KOPT-K1 (cell line): Measurements from ENCODE around the gene PPDPF.
A peak's percentile ranks its signal among the peaks of the same experiment; 100 is the strongest.
"Not testable (repeated sequence)": the region's sequence is repeated elsewhere in the genome, so short reads cannot be mapped to it uniquely, and the experiment has no call there.

ENCODE experiments used
- H3K27ac ChIP-seq: fragments of 200-600 bp; sonication (generic); 2 replicates; pipeline ENCODE4 v1.5.1; 2016; ENCODE audit warnings: antibody characterized with exemption, mild to moderate bottlenecking, low read depth, low read length; ENCODE audit not compliant: poor library complexity, severe bottlenecking
- H3K36me3 ChIP-seq: fragments of 200-600 bp; sonication (generic); 2 replicates; pipeline ENCODE4 v1.5.1; 2017; ENCODE audit warnings: antibody characterized with exemption, mild to moderate bottlenecking, low read length, moderate library complexity; ENCODE audit not compliant: insufficient read depth
- H3K9me3 ChIP-seq: fragments of 200-600 bp; sonication (generic); 2 replicates; pipeline ENCODE4 v1.5.1; 2017; ENCODE audit warnings: antibody characterized with exemption, low read length, mild to moderate bottlenecking; ENCODE audit not compliant: insufficient read depth, poor library complexity, severe bottlenecking

PPDPF gene

GRCh38 chr20:63520504-63520933, at the start of gene PPDPF:
TSS of gene PPDPF (plus strand) at chr20:63520765. CDS start at chr20:63521309, 544 bp downstream.
- Histone ChIP-seq H3K9me3 (no peaks in the 10 kb centered on the region), H3K36me3 (no peaks in the 10 kb centered on the region; the same call in 1 of the 2 replicates), H3K27ac (peak within 1 kb of the TSS; percentile 48)

GRCh38 chr20:63471002-63471716, 49.4 kb upstream of the PPDPF start:
- Histone ChIP-seq H3K27ac (no peak overlapping the region), H3K36me3 (no peaks in the 10 kb centered on the region), H3K9me3 (no peaks in the 10 kb centered on the region)

GRCh38 chr20:63471717-63471980, 48.9 kb upstream of the PPDPF start:
- Histone ChIP-seq H3K27ac (no peak overlapping the region), H3K36me3 (no peaks in the 10 kb centered on the region)

GRCh38 chr20:63471981-63472831, 48.4 kb upstream of the PPDPF start, which contains the start of gene KCNQ2:
TSS of gene KCNQ2 (minus strand) at chr20:63472655. CDS start at chr20:63472463, 192 bp downstream.
- Histone ChIP-seq H3K27ac (no peak within 1 kb of the TSS), H3K9me3 (no peaks in the 10 kb centered on the region), H3K36me3 (no peaks in the 10 kb centered on the region)

More at GRCh38 chr20:63471717-63471980, 48.9 kb upstream of the PPDPF start:
- H3K9me3 ChIP-seq: no peaks in the 10 kb centered on the region

- no peaks in the 10 kb centered on the region for H3K9me3 ChIP-seq
- H3K27ac ChIP-seq: no peak overlapping the region
- H3K36me3 ChIP-seq: no peaks in the 10 kb centered on the region
These were observed 47.6 kb upstream of the PPDPF start for GRCh38 chr20:63472862-63473390.

GRCh38 chr20:63473555-63474449, 46.8 kb upstream of the PPDPF start:
- no peaks in the 10 kb centered on the region for H3K9me3 ChIP-seq
- no peak overlapping the region for H3K27ac ChIP-seq
- H3K36me3 ChIP-seq: no peaks in the 10 kb centered on the region

GRCh38 chr20:63475209-63475608, 45.4 kb upstream of the PPDPF start:
- H3K36me3 ChIP-seq: no peaks in the 10 kb centered on the region
- H3K9me3 ChIP-seq: no peaks in the 10 kb centered on the region
- no peak overlapping the region for H3K27ac ChIP-seq

GRCh38 chr20:63477061-63477616, 43.4 kb upstream of the PPDPF start:
- Histone ChIP-seq H3K27ac (no peak overlapping the region), H3K36me3 (no peaks in the 10 kb centered on the region), H3K9me3 (no peaks in the 10 kb centered on the region)

GRCh38 chr20:63477944-63478343, 42.6 kb upstream of the PPDPF start:
- H3K36me3 ChIP-seq: no peaks in the 10 kb centered on the region
- H3K27ac ChIP-seq: no peak overlapping the region
- no peaks in the 10 kb centered on the region for H3K9me3 ChIP-seq

GRCh38 chr20:63478346-63479302, 41.9 kb upstream of the PPDPF start:
- no peak overlapping the region for H3K27ac ChIP-seq
- no peaks in the 10 kb centered on the region for H3K9me3 ChIP-seq
- H3K36me3 ChIP-seq: no peaks in the 10 kb centered on the region

GRCh38 chr20:63479695-63480419, 40.7 kb upstream of the PPDPF start:
- not testable (repeated sequence) for H3K9me3 ChIP-seq, H3K27ac ChIP-seq, H3K36me3 ChIP-seq

- Histone ChIP-seq H3K27ac (no peak overlapping the region), H3K36me3 (no peaks in the 10 kb centered on the region), H3K9me3 (no peaks in the 10 kb centered on the region)
These were observed 39.1 kb upstream of the PPDPF start for GRCh38 chr20:63481503-63481902.

- Histone ChIP-seq H3K36me3 (no peaks in the 10 kb centered on the region), H3K27ac (no peak overlapping the region), H3K9me3 (no peaks in the 10 kb centered on the region)
These were observed 38.5 kb upstream of the PPDPF start for GRCh38 chr20:63482021-63482587.
